HepG2 (cell line): Measurements from ENCODE around the gene C5orf47. TPM values are rescaled to one million over a fixed set of nuclear protein-coding genes. Genes with fewer than 3 reads are reported as not detected.

Source experiments
- ATAC-seq: fragments of 200-7000 bp; cut with Tn5 transposase; 3 replicates; pipeline ENCODE4 v1.9.1; 2020; ENCODE audit warnings: mild to moderate bottlenecking, moderate library complexity
- BruUV-seq: library from RNA; stranded (reverse); fragments of 400-500 nt; replicated peaks from 2 replicates; lab custom pipeline; 2021; lab: Mats Ljungman, UMichigan
- CTCF ChIA-PET: fragments of 300-600 bp; formaldehyde crosslinking; extraction: SDS; loops from one replicate; lab custom pipeline; 2021; ENCODE audit warnings: low total read pairs, inconsistent platforms, low intra/inter-chr PET ratio; lab: Yijun Ruan, JAX
- POLR2A ChIA-PET: fragments of 350-600 bp; sonication (Branson Sonifier 250); formaldehyde crosslinking; loops from one replicate; lab custom pipeline; 2020; ENCODE audit warnings: antibody characterized with exemption, inconsistent platforms; lab: Yijun Ruan, JAX
- DNase-seq: peaks from one replicate; pipeline ENCODE4 v3.0.0-alpha.2; 2015; ENCODE audit warnings: low spot score
- FAIRE-seq: peaks from 3 replicates; lab custom pipeline; 2011; peaks lifted over from hg19 to GRCh38; lab: Jason Lieb, UNC
- H2AFZ ChIP-seq: one replicate; pipeline ENCODE4 v1.6.1; 2011; ENCODE audit warnings: low read length, inconsistent platforms
- H3K27ac ChIP-seq: fragments of 300-600 bp; 3 replicates; pipeline ENCODE4 v1.8.0; 2011; ENCODE audit warnings: mixed run types, mild to moderate bottlenecking, mixed read lengths, low read length, inconsistent platforms; ENCODE audit not compliant: insufficient read depth; ENCODE audit errors: extremely low read length
- H3K27me3 ChIP-seq, 2 experiments: fragments of 200-600 bp in 1 of 2; 2 replicates in 1 of 2; 3 replicates in 1 of 2; pipeline versions ENCODE4 v1.6.0 to v1.8.0; 2011; ENCODE audit warnings: low read length in 2 of 2, mild to moderate bottlenecking in 2 of 2, moderate library complexity in 2 of 2, inconsistent platforms in 1 of 2; ENCODE audit not compliant: insufficient read depth in 2 of 2, control insufficient read depth in 1 of 2
- H3K36me3 ChIP-seq, 2 experiments: fragments of 200-600 bp in 1 of 2; replicated peaks in 1 of 2; 2 replicates in 1 of 2; 3 replicates in 1 of 2; pipeline versions ENCODE4 v1.5.1 to v1.8.0; 2011; ENCODE audit warnings: low read length in 2 of 2, inconsistent platforms in 1 of 2; ENCODE audit not compliant: insufficient read depth in 2 of 2, control insufficient read depth in 1 of 2
- H3K4me1 ChIP-seq: 2 replicates; pipeline ENCODE4 v1.5.1; 2012; ENCODE audit warnings: low read length, inconsistent platforms; ENCODE audit not compliant: insufficient read depth
- H3K4me2 ChIP-seq: 2 replicates; pipeline ENCODE4 v1.6.0; 2011; ENCODE audit warnings: low read depth, low read length, inconsistent platforms
- H3K4me3 ChIP-seq, 3 experiments: fragments of 200-600 bp in 1 of 3; sonication (generic), shearing (Covaris generic) in 1 of 3; replicated peaks in 1 of 3; 2 replicates each; pipeline ENCODE4 v1.5.1; 2011 to 2016; ENCODE audit warnings: low read length in 3 of 3, inconsistent platforms in 2 of 3, low read depth in 2 of 3, mild to moderate bottlenecking in 2 of 3, control low read depth in 1 of 3, mixed read lengths in 1 of 3; ENCODE audit not compliant: insufficient read depth in 1 of 3
- H3K79me2 ChIP-seq: one replicate; pipeline ENCODE4 v1.6.1; 2011; ENCODE audit warnings: low read length, inconsistent platforms; ENCODE audit not compliant: insufficient read depth
- H3K9ac ChIP-seq: 2 replicates; pipeline ENCODE4 v1.6.0; 2011; ENCODE audit warnings: mild to moderate bottlenecking, low read depth, low read length, inconsistent platforms; ENCODE audit not compliant: insufficient read depth
- H3K9me3 ChIP-seq: 2 replicates; pipeline ENCODE4 v1.5.1; 2012; ENCODE audit warnings: mild to moderate bottlenecking, low read length
- H4K20me1 ChIP-seq: 2 replicates; pipeline ENCODE4 v1.6.0; 2011; ENCODE audit warnings: inconsistent platforms, mild to moderate bottlenecking, low read length, moderate library complexity; ENCODE audit not compliant: insufficient read depth
- AHDC1 ChIP-seq: sonication (generic); formaldehyde crosslinking; IDR thresholded peaks from 2 replicates; pipeline ENCODE4 v1.5.1; 2020; ENCODE audit warnings: mild to moderate bottlenecking, missing genetic modification reagents, borderline replicate concordance
- CHD4 ChIP-seq: fragments of 200-600 bp; sonication (generic); IDR thresholded peaks from 2 replicates; pipeline ENCODE4 v1.7.0; 2017; ENCODE audit warnings: mild to moderate bottlenecking, low read length, borderline replicate concordance
- FOXP1 ChIP-seq, 2 experiments: fragments of 450-650 bp in 1 of 2; IDR thresholded peaks; 2 replicates each; pipeline ENCODE4 v1.6.1; 2017 to 2018; ENCODE audit warnings: antibody characterized with exemption in 1 of 2
- GMEB1 ChIP-seq: sonication (generic); formaldehyde crosslinking; IDR thresholded peaks from 2 replicates; pipeline ENCODE4 v1.5.1; 2020; ENCODE audit warnings: missing genetic modification reagents, mild to moderate bottlenecking, borderline replicate concordance
- HHEX ChIP-seq: IDR thresholded peaks from 2 replicates; pipeline ENCODE4 v1.6.1; 2016; ENCODE audit warnings: control low read depth
- HMG20A ChIP-seq: IDR thresholded peaks from 2 replicates; pipeline ENCODE4 v1.6.1; 2016; ENCODE audit warnings: borderline replicate concordance
- SP140L ChIP-seq: sonication (generic); formaldehyde crosslinking; IDR thresholded peaks from 2 replicates; pipeline ENCODE4 v1.4.0; 2020; ENCODE audit warnings: missing genetic modification reagents, borderline replicate concordance
- ZBTB42 ChIP-seq: sonication (generic); formaldehyde crosslinking; IDR thresholded peaks from 2 replicates; pipeline ENCODE4 v1.5.0; 2020; ENCODE audit warnings: mild to moderate bottlenecking, missing genetic modification reagents
- ZKSCAN1 ChIP-seq: fragments of 150-350 bp; IDR thresholded peaks from 2 replicates; pipeline ENCODE4 v1.6.1; 2014; ENCODE audit warnings: low read length
- ZNF274 ChIP-seq: sonication (generic); formaldehyde crosslinking; IDR thresholded peaks from 2 replicates; pipeline ENCODE4 v1.5.1; 2020; ENCODE audit warnings: mild to moderate bottlenecking, missing genetic modification reagents
- ZNF3 ChIP-seq: IDR thresholded peaks from 2 replicates; pipeline ENCODE4 v1.7.0; 2017; ENCODE audit warnings: inconsistent platforms
- WGBS: methylation state at CpG from one replicate; pipeline ENCODE4 v1.1.6; 2017; ENCODE audit warnings: low lambda C conversion rate; 5-methylcytosine and 5-hydroxymethylcytosine counted together
- in situ Hi-C: cut with HindIII; loops from 2 replicates; pipeline ENCODE4 v1.10.0; 2017; ENCODE audit warnings: low pct_unique_long_range_greater_than_20kb; ENCODE audit not compliant: extremely low pct_ligation_motif_present
- intact Hi-C: fragments of 100-400 bp; cut with micrococcal nuclease; formaldehyde crosslinking; loops from one replicate; pipeline ENCODE4 v1.10.0; 2022; ENCODE audit not compliant: unreplicated experiment
- polyA plus RNA-seq, 8 experiments: library from polyadenylated mRNA; depleted of rRNA in 3 of 8; stranded (reverse) in 7 of 8; unstranded in 1 of 8; fragments of >200 nt; fragmentation: Illumina TruSeq in 4 of 8; extraction: Trizol in 4 of 8; gene quantifications; 2 replicates each; pipeline versions ENCODE4 v1.2.1 to v1.2.3, GENCODE V29; 2011 to 2016; ENCODE audit warnings: low read depth in 4 of 8, missing spikeins in 1 of 8, mixed read lengths in 1 of 8; ENCODE audit not compliant: insufficient read depth in 1 of 8
- total RNA-seq, 5 experiments: library from RNA; depleted of rRNA; stranded (reverse); fragments of >200 nt; fragmentation: Illumina TruSeq; extraction: Trizol; gene quantifications; 2 replicates each; pipeline ENCODE4 v1.2.3, GENCODE V29; 2016; ENCODE audit warnings: low read depth in 1 of 5

C5orf47 gene
- total and polyA plus RNA-seq, 2 of the 13 experiments (the other 11 are each of a cell fraction or from before 2014, with no cell fraction given) = not detected

- Histone ChIP-seq H3K36me3 (peaks cover 7 to 36% of the 10 kb centered on the region in 2 experiments), H3K27ac (peak overlapping the region; percentile 79)
- no peak for ATAC-seq
These were observed 34.1 kb upstream of the C5orf47 start for GRCh38 chr5:173954671-173955521.

DNA sequence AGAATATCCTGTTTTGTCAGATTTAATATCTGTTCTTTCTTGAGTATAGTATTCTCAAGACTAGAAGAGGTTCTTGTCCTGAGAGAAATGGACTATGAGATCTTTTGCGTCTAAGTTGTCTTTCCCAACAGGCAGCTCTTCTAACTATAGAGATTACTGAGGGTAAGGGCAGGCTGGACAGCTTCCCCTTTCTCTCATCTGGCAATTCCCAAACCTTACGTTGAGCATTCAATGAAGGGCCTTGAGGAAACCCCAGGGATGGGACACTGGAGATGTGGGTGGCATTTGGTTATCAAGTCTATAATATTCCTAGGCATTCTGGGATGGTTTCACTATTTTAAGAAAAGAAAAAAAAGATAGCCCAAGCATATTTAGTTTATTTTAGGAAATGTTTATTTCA lies 28.0 kb upstream of the C5orf47 start:
- in situ Hi-C loops (loop anchor here (25.0 kb wide), 1 partner anchor 199 kb away; no protein-coding TSS in a partner anchor), intact Hi-C loops (no loop called here)
- 71% methylated on average over 2 of the region's 2 CpGs for WGBS
- TF ChIP-seq HMG20A (CRISPR knock-in tag) = no peak
- TF ChIP-seq CHD4 = no peak
- no peak for TF ChIP-seq FOXP1 (IDR thresholded peaks at IDR 0.05)
- no peak for TF ChIP-seq FOXP1 (CRISPR knock-in tag; IDR thresholded peaks at IDR 0.05)
- TF ChIP-seq ZBTB42 (CRISPR knock-in tag) = no peak
- TF ChIP-seq ZNF274 (CRISPR knock-in tag) = no peak
- TF ChIP-seq GMEB1 (CRISPR knock-in tag) = no peak
- TF ChIP-seq AHDC1 (CRISPR knock-in tag) = no peak
- TF ChIP-seq HHEX (CRISPR knock-in tag) = no peak

More at GRCh38 chr5:173954671-173955521, 34.1 kb upstream of the C5orf47 start:
- no peak overlapping the region for H3K4me3 ChIP-seq
- H3K9me3 ChIP-seq = no peaks in the 10 kb centered on the region
- CTCF ChIA-PET = no interaction called here
- no peak overlapping the region for H3K9ac ChIP-seq
- POLR2A ChIA-PET = interaction anchor here (1.0 to 2.2 kb wide), 3 partner anchors 15 to 22 kb away, joined by 3 to 15 read pairs (median 3); no protein-coding TSS in a partner anchor
- no TSS peak for BruUV-seq
- no peak overlapping the region for H3K4me2 ChIP-seq
- peaks cover 73% of the 10 kb centered on the region for H3K4me1 ChIP-seq
- H2AFZ ChIP-seq = no peak overlapping the region
- in situ Hi-C loops = loop anchor here (25.0 kb wide), 1 partner anchor 193 kb away; no protein-coding TSS in a partner anchor
- no peaks in the 10 kb centered on the region for H4K20me1 ChIP-seq
- FAIRE-seq = no peak
- intact Hi-C loops = no loop called here
- H3K27me3 ChIP-seq = no peaks in the 10 kb centered on the region
- WGBS = 79% methylated on average over 6 of the region's 6 CpGs
- DNase-seq = no peak
- H3K79me2 ChIP-seq = no peaks in the 10 kb centered on the region
- TF ChIP-seq ZKSCAN1 = no peak
- TF ChIP-seq SP140L (CRISPR knock-in tag) = no peak
- no peak for TF ChIP-seq ZNF3 (CRISPR knock-in tag)
- TF ChIP-seq, all 625 proteins: peak for 0

More for the DNA sequence above, 28.0 kb upstream of the C5orf47 start:
- Histone ChIP-seq H2AFZ (no peak overlapping the region), H3K4me3 (no peak overlapping the region), H4K20me1 (no peaks in the 10 kb centered on the region), H3K9ac (no peak overlapping the region), H3K79me2 (no peaks in the 10 kb centered on the region), H3K27me3 (no peaks in the 10 kb centered on the region), H3K36me3 (peaks cover under 1 to 6% of the 10 kb centered on the region in 2 experiments; a peak in 4 of 5 replicates), H3K27ac (no peak overlapping the region), H3K4me1 (peaks cover 50% of the 10 kb centered on the region), H3K9me3 (no peaks in the 10 kb centered on the region), H3K4me2 (no peak overlapping the region)
- FAIRE-seq = peak; percentile 15
- BruUV-seq = no TSS peak
- POLR2A ChIA-PET = interaction anchor here (1.3 kb wide), 1 partner anchor 9 kb away, joined by 3 read pairs; no protein-coding TSS in a partner anchor
- CTCF ChIA-PET = no interaction called here
- DNase-seq = no peak
- ATAC-seq = no peak
